GM20000 (cell line): ENCODE data around the gene PRMT2.

ENCODE experiments used
- DNase-seq: peaks from one replicate; pipeline ENCODE4 v3.0.0; 2012; ENCODE audit warnings: low spot score
- CTCF ChIP-seq: IDR thresholded peaks from 2 replicates; pipeline ENCODE4 v1.5.1; 2012; ENCODE audit warnings: mild to moderate bottlenecking, control low read depth; ENCODE audit errors: extremely low read depth, missing control alignments

PRMT2 gene

DNA sequence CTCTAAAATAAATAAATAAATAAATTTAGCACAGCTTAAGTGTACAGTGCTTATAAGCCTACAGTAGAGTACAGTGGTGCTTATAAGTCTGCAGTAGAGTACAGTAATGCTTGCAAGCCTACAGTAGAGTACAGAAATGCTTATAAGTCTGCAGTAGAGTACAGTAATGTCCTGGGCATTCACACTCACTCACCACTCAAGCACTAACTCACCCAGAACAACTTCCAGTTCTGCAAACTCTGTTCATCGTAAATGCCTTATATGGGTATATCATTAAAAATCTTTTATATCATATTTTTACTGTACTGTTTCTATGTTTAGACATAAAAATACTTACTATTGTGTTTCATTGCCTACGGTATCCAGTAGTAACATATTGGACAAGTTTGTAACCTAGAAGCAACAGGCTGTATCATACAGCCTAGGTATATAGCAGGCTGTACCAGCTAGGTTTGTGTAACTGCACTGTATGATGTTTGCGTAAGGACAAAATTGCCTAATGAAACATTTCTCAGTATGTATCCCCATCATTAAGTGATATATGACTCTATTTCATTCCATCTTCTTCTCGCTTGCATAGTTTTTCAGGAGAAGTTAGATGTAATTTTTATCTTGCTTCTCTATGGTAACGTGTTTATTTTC lies 16.6 kb upstream of the PRMT2 start:
- no peak for DNase-seq
- no peak for TF ChIP-seq CTCF

GRCh38 chr21:46619846-46620245 lies 15.6 kb upstream of the PRMT2 start:
- no peak for DNase-seq
- TF ChIP-seq CTCF = no peak

DNA sequence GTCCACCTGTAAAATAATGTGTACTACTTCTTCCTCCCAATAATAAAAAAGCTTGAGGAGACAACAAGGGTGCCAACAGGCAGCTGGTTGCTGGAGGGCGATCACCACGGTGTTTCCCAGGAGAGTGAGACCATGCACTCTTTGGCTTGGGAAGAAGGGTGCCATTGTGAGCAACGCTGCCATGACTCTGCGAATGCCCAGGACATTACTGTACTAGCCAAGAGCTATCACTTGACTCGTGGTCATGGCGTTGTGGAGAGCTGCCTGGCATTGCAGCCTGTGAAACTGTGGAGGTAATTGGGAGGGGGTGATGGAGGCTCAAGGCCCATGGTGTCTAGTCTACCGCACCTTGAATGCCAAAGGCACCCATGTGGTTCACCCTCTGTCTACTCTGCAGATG lies 14.6 kb upstream of the PRMT2 start:
- TF ChIP-seq CTCF = no peak
- no peak for DNase-seq

DNA sequence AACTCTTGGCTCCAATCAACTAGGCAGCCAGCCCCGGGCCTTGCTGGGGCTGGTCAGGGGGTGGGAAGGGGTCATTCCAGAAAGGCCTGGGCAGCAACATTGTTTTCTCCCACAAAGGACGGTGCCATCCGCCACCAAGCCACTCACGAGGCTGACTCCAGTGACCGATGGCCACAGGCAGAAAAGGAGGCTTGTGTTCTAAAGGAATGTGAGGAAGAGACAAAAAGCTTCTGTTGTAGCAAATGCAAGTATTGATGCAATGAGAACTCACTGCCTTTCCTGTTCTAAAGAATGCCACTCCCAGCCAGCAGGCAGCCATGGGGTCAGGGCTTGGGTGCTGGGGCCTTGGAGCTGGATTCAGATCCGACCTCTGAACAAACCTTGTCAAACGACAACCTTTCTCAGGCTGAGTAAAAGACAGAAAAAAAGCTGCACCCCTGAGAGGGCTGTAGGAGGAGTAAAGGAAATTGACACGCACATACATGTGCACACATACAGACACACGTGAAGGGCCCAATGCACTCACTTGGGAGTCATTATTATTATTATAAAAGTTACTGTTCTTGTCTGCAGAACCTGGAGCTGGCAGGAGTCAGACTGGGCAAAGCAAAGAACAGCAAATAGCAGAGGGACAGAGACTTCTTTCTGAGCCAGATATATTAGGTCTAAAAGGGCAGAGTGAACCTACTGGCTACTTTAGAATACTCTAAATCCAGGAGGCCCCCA lies 13.9 kb upstream of the PRMT2 start:
- TF ChIP-seq CTCF = no peak
- DNase-seq = no peak

- no peak for TF ChIP-seq CTCF
- no peak for DNase-seq
These were observed 13.2 kb upstream of the PRMT2 start for GRCh38 chr21:46622226-46622625.

GRCh38 chr21:46624050-46624449 lies 11.4 kb upstream of the PRMT2 start:
- no peak for TF ChIP-seq CTCF
- DNase-seq = no peak

GRCh38 chr21:46625759-46626158 lies 9.7 kb upstream of the PRMT2 start:
- TF ChIP-seq CTCF = no peak
- no peak for DNase-seq
